Osteocyte (in vitro differentiated cells): ENCODE data around the gene THSD8. TPM values are rescaled to one million over a fixed set of nuclear protein-coding genes. Genes with fewer than 3 reads are reported as not detected.
"Not testable (repeated sequence)": the region's sequence is repeated elsewhere in the genome, so short reads cannot be mapped to it uniquely, and the experiment has no call there.

Experiments
- DNase-seq: peaks from one replicate; pipeline ENCODE4 v3.0.0; 2021; ENCODE audit warnings: mixed read lengths; ENCODE audit not compliant: unreplicated experiment; ENCODE audit errors: extremely low spot score
- H3K27ac Mint-ChIP-seq: one replicate; pipeline ENCODE4 v1.8.0; 2021; ENCODE audit warnings: mild to moderate bottlenecking, mixed read lengths; ENCODE audit not compliant: unreplicated experiment
- H3K27me3 Mint-ChIP-seq: one replicate; pipeline ENCODE4 v1.8.0; 2021; ENCODE audit warnings: mixed read lengths; ENCODE audit not compliant: unreplicated experiment
- H3K36me3 Mint-ChIP-seq: one replicate; pipeline ENCODE4 v1.8.0; 2021; ENCODE audit warnings: mixed read lengths; ENCODE audit not compliant: unreplicated experiment
- H3K4me1 Mint-ChIP-seq: one replicate; pipeline ENCODE4 v1.8.0; 2021; ENCODE audit warnings: mixed read lengths; ENCODE audit not compliant: unreplicated experiment
- H3K4me3 Mint-ChIP-seq: one replicate; pipeline ENCODE4 v1.8.0; 2021; ENCODE audit warnings: mild to moderate bottlenecking, moderate library complexity, mixed read lengths; ENCODE audit not compliant: unreplicated experiment
- H3K9me3 Mint-ChIP-seq: one replicate; pipeline ENCODE4 v1.8.0; 2021; ENCODE audit warnings: mixed read lengths; ENCODE audit not compliant: unreplicated experiment
- CTCF ChIP-seq: fragments of 200-600 bp; sonication (generic); IDR thresholded peaks from 2 replicates; pipeline ENCODE4 v1.5.0; 2021; ENCODE audit warnings: antibody characterized with exemption, mild to moderate bottlenecking, moderate library complexity
- total RNA-seq: library from RNA; stranded (reverse); gene quantifications from 2 replicates; pipeline ENCODE4 v1.2.1, GENCODE V29; 2021

THSD8 gene
- total RNA-seq, 1 donor from 2014 or later: 8.2 TPM

DNA sequence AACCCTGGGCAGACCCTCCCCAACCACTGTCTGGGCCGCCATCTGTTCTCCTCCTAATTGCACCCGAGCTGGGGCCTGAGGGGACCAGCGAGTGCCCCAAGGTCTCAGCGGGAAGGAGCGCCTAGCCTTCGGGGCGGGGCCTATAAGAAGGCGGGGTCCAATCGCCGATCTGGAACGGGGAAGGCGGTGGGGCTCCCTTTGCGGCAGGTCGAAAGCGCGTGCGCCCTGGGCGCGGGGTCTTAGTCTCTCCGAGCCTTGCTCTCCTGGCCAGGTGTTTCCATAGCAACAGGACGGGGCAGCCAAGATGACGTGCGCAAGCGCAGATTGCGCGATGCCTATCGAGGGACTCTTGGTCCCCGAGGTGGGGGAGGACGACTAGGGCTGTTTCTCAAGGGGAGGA lies 39.2 kb downstream of the THSD8 start:
- H3K9me3 Mint-ChIP-seq: no peaks in the 10 kb centered on the region
- H3K27me3 Mint-ChIP-seq: peaks cover 59% of the 10 kb centered on the region
- peaks cover 19% of the 10 kb centered on the region for H3K4me1 Mint-ChIP-seq
- DNase-seq: no peak
- no peak overlapping the region for H3K27ac Mint-ChIP-seq
- TF ChIP-seq CTCF: no peak
- no peaks in the 10 kb centered on the region for H3K36me3 Mint-ChIP-seq
- H3K4me3 Mint-ChIP-seq: peak overlapping the region; percentile 55

DNA sequence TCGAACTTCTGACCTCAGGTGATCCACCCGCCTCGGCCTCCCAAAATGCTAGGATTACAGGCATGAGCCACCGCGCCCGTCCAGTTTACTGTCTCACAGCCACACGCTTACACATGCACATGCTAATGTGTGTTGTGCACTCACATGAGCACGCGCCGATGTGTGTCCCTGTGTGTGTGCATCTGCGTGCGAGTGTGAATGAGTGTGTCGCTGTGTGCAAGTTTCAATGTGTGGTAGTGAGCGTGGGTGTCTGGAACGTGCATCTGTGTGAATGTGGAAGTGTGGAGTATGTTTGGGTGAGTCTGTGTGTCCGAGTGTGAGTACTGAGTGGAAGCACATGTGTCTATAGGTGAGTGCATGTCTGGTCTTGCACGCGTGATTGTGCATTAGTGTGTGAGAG lies 40.6 kb downstream of the THSD8 start:
- H3K4me3 Mint-ChIP-seq: no peak overlapping the region
- DNase-seq: no peak
- no peak for TF ChIP-seq CTCF
- H3K36me3 Mint-ChIP-seq: no peaks in the 10 kb centered on the region
- H3K27ac Mint-ChIP-seq: no peak overlapping the region
- H3K9me3 Mint-ChIP-seq: no peaks in the 10 kb centered on the region
- peaks cover 49% of the 10 kb centered on the region for H3K27me3 Mint-ChIP-seq
- peaks cover 19% of the 10 kb centered on the region for H3K4me1 Mint-ChIP-seq

DNA sequence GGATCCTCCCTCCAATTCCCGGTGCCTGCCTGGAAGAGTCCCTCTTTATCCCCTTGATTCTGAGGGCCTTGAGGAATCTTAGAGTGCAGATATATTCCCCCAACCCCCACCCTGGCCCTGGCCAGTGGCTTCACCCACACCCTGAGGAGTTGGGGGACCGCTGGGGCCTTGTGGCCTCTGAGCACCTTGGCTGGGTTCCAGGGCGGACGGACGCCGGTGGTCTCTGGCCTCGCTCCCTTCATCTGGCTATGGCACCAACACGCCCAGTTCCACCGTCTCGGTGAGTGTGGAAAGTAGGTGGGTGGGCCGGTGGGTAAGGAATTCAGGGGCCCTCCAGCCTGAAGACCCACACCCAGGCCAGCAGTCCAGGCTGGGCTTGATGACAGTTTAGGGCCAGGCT lies 41.5 kb downstream of the THSD8 start:
- H3K9me3 Mint-ChIP-seq: no peaks in the 10 kb centered on the region
- H3K27me3 Mint-ChIP-seq: peaks cover 43% of the 10 kb centered on the region
- H3K36me3 Mint-ChIP-seq: no peaks in the 10 kb centered on the region
- peaks cover 22% of the 10 kb centered on the region for H3K4me1 Mint-ChIP-seq
- DNase-seq: no peak
- TF ChIP-seq CTCF: no peak
- no peak overlapping the region for H3K27ac Mint-ChIP-seq
- H3K4me3 Mint-ChIP-seq: no peak overlapping the region

DNA sequence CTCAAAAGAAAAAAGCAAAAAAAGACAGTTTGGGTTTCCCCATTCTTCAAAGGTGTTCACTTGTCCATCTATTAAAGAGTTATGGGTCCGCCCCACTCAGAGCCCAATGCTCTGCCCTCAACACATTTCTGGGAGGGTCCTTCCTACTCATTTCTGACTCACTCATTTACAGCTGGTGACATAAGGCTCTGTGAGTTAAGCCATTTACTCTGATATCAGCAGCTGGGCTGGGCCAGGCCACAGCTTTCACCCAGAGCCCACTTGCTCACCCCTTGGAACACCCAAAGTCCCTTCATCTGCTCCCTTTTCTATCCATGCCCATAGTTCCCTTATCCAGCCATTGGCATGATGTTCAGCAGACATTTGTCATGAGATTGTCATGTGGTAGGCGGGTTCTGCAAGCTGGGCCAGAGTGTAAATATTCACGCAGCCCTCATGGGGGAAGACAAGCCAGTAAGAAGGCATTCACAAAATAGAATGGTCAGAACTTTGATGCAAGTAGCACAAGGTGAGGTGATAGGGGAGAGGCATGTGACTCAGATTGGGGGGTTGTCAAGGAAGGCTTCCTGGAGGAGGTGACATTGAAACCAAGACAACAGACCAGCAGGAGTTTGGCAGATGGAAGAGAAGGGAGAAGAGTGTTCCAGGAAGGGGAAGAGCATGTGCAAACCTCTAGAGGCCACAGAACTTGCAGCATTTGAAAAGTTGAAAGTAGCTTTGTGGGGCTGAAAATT lies 42.3 kb downstream of the THSD8 start:
- Mint-ChIP-seq H3K36me3 (no peaks in the 10 kb centered on the region), H3K4me1 (peaks cover 18% of the 10 kb centered on the region), H3K27me3 (peaks cover 39% of the 10 kb centered on the region), H3K27ac (no peak overlapping the region), H3K9me3 (no peaks in the 10 kb centered on the region), H3K4me3 (no peak overlapping the region)
- TF ChIP-seq CTCF: no peak
- no peak for DNase-seq

- H3K27ac Mint-ChIP-seq, H3K36me3 Mint-ChIP-seq, H3K4me1 Mint-ChIP-seq, H3K9me3 Mint-ChIP-seq, H3K4me3 Mint-ChIP-seq, DNase-seq: not testable (repeated sequence)
- H3K27me3 Mint-ChIP-seq: peaks cover 18% of the 10 kb centered on the region
Observed at GRCh38 chr19:12846613-12847012, 44.7 kb downstream of the THSD8 start.
